Tibial nerve (tissue), 4 donors: Measurements from ENCODE around the gene GRIK4.

Experiments
- CTCF ChIP-seq, 5 experiments: fragments of 200-600 bp in 3 of 5; fragments of 450-650 bp in 2 of 5; sonication (generic) in 3 of 5; IDR thresholded peaks; one replicate each; pipeline ENCODE4 v1.5.1; 2016 to 2019; ENCODE audit warnings: antibody characterized with exemption in 5 of 5, mild to moderate bottlenecking in 3 of 5, moderate library complexity in 2 of 5
- EP300 ChIP-seq, 2 donors: sonication (generic); formaldehyde crosslinking; IDR thresholded peaks; one replicate each; pipeline ENCODE4 v1.6.1; 2017; ENCODE audit warnings: antibody characterized with exemption in 2 of 2, mild to moderate bottlenecking in 1 of 2
- POLR2A ChIP-seq, 2 donors: fragments of 450-650 bp; IDR thresholded peaks; one replicate each; pipeline ENCODE4 v1.6.1; 2017; ENCODE audit warnings: antibody characterized with exemption in 2 of 2, mild to moderate bottlenecking in 2 of 2, moderate library complexity in 2 of 2

GRCh38 chr11:120936356-120936755, 424.8 kb downstream of the GRIK4 start:
- TF ChIP-seq CTCF (IDR thresholded peaks at IDR 0.05) (no peak), POLR2A (IDR thresholded peaks at IDR 0.05) (no peak), EP300 (IDR thresholded peaks at IDR 0.05) (no peak)
